Trophoblast cell (in vitro differentiated cells and primary cell): ENCODE results near the gene RBM12.

Experiments
- DNase-seq, 2 donors: peaks; one replicate each; pipeline ENCODE4 v3.0.0-alpha.2; 2016
- H2AFZ ChIP-seq: 2 replicates; pipeline ENCODE4 v1.6.1; 2013; ENCODE audit warnings: low read length, moderate library complexity, mild to moderate bottlenecking; ENCODE audit not compliant: insufficient read depth, poor library complexity
- H2AK5ac ChIP-seq: 2 replicates; pipeline ENCODE4 v1.6.1; 2013; ENCODE audit warnings: mild to moderate bottlenecking, low read length
- H2BK120ac ChIP-seq: 2 replicates; pipeline ENCODE4 v1.6.1; 2013; ENCODE audit warnings: low read length, mild to moderate bottlenecking, moderate library complexity; ENCODE audit not compliant: insufficient read depth, poor library complexity
- H2BK12ac ChIP-seq: 2 replicates; pipeline ENCODE4 v1.6.1; 2013; ENCODE audit warnings: mild to moderate bottlenecking, low read length, moderate library complexity
- H2BK5ac ChIP-seq: 2 replicates; pipeline ENCODE4 v1.6.1; 2013; ENCODE audit warnings: low read length, low read depth, moderate library complexity, mild to moderate bottlenecking; ENCODE audit not compliant: poor library complexity
- H3K14ac ChIP-seq: 2 replicates; pipeline ENCODE4 v1.6.1; 2013; ENCODE audit warnings: mild to moderate bottlenecking, low read length
- H3K18ac ChIP-seq: 2 replicates; pipeline ENCODE4 v1.6.1; 2013; ENCODE audit warnings: mild to moderate bottlenecking, low read length
- H3K23ac ChIP-seq: 2 replicates; pipeline ENCODE4 v1.6.1; 2013; ENCODE audit warnings: low read length
- H3K27ac ChIP-seq: 2 replicates; pipeline ENCODE4 v1.5.1; 2013; ENCODE audit warnings: low read depth, mild to moderate bottlenecking, inconsistent platforms, low read length, moderate library complexity
- H3K27me3 ChIP-seq: 2 replicates; pipeline ENCODE4 v1.6.1; 2013; ENCODE audit warnings: inconsistent platforms, mild to moderate bottlenecking, low read length, moderate library complexity; ENCODE audit not compliant: insufficient read depth
- H3K36me3 ChIP-seq, 2 experiments: 1 replicate in 1 of 2; 2 replicates in 1 of 2; pipeline ENCODE4 v1.6.1; 2013; ENCODE audit warnings: low read length in 2 of 2, mild to moderate bottlenecking in 2 of 2, moderate library complexity in 1 of 2; ENCODE audit not compliant: insufficient read depth in 2 of 2, control insufficient read depth in 1 of 2
- H3K4ac ChIP-seq: 2 replicates; pipeline ENCODE4 v1.6.1; 2013; ENCODE audit warnings: low read depth, mild to moderate bottlenecking, low read length, moderate library complexity
- H3K4me1 ChIP-seq, 2 experiments: 1 replicate in 1 of 2; 2 replicates in 1 of 2; pipeline ENCODE4 v1.6.1; 2013; ENCODE audit warnings: low read length in 2 of 2, mild to moderate bottlenecking in 2 of 2, moderate library complexity in 1 of 2; ENCODE audit not compliant: insufficient read depth in 2 of 2, control insufficient read depth in 1 of 2
- H3K4me2 ChIP-seq: 2 replicates; pipeline ENCODE4 v1.6.1; 2013; ENCODE audit warnings: inconsistent platforms, mild to moderate bottlenecking, low read length, moderate library complexity
- H3K4me3 ChIP-seq: 2 replicates; pipeline ENCODE4 v1.5.1; 2013; ENCODE audit warnings: mild to moderate bottlenecking, low read depth, low read length, inconsistent platforms
- H3K79me1 ChIP-seq: one replicate; pipeline ENCODE4 v1.6.1; 2013; ENCODE audit warnings: low read length
- H3K79me2 ChIP-seq: 2 replicates; pipeline ENCODE4 v1.6.1; 2013; ENCODE audit warnings: low read length, mild to moderate bottlenecking; ENCODE audit not compliant: control insufficient read depth, insufficient read depth, poor library complexity
- H3K9ac ChIP-seq: 2 replicates; pipeline ENCODE4 v1.6.1; 2013; ENCODE audit warnings: mild to moderate bottlenecking, low read length
- H3K9me3 ChIP-seq: 2 replicates; pipeline ENCODE4 v1.6.1; 2013; ENCODE audit warnings: low read depth, mild to moderate bottlenecking, control low read depth, inconsistent platforms, low read length; ENCODE audit not compliant: insufficient read depth
- H4K12ac ChIP-seq: 2 replicates; pipeline ENCODE4 v1.6.1; 2013; ENCODE audit warnings: low read depth, mild to moderate bottlenecking, low read length, moderate library complexity
- H4K8ac ChIP-seq: 2 replicates; pipeline ENCODE4 v1.6.1; 2013; ENCODE audit warnings: low read depth, mild to moderate bottlenecking, low read length, moderate library complexity
- H4K91ac ChIP-seq: one replicate; pipeline ENCODE4 v1.6.1; 2013; ENCODE audit warnings: low read depth, mild to moderate bottlenecking, low read length, moderate library complexity
- WGBS: extraction: QIAGEN DNeasy Blood & Tissue Kit; methylation state at CpG from one replicate; pipeline ENCODE4 v1.1.7; 2013; ENCODE audit warnings: missing lambda C conversion rate; ENCODE audit not compliant: insufficient read length, insufficient coverage; ENCODE audit errors: extremely low coverage; 5-methylcytosine and 5-hydroxymethylcytosine counted together

Gene RBM12

DNA sequence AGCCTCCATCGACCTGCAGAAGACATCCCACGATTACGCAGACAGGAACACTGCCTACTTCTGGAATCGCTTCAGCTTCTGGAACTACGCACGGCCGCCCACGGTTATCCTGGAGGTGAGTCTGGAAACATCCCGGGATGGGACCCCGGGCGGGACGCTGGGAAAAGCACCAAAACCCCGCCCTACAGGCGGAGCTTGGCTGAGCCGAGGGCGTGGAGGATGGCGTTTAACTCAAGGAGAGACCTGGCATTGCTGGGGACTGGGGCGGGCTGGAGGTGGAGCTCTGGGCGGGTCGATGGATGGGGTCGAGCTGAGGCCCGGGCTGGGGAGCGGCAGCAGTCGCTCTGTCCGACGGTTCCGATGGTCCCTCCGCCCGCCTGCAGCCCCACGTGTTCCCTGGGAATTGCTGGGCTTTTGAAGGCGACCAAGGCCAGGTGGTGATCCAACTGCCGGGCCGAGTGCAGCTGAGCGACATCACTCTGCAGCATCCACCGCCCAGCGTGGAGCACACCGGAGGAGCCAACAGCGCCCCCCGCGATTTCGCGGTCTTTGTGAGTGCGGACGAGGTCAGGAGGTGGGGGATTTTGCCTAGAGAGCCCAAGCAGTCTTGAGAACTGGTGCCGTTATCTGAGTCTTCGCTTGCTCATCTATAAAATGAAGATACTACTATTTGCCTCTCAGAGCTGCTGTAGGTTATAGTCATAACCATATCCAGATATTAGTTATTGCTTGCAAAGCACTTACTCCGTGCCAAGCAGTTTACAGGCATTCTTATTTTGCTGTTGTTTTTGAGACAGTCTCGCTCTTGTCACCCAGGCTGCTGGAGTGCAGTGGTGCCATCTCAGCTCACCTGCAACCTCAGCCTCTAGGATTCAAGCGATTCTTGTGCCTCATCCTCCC is 45.3 kb downstream of the RBM12 start:
- Histone ChIP-seq H2BK120ac (no peak overlapping the region), H3K27ac (no peak overlapping the region), H3K9me3 (no peaks in the 10 kb centered on the region), H3K79me2 (no peaks in the 10 kb centered on the region), H3K36me3 (peaks cover 0 to 3% of the 10 kb centered on the region in 2 experiments), H3K79me1 (peaks cover 3% of the 10 kb centered on the region), H3K27me3 (no peaks in the 10 kb centered on the region), H2BK12ac (no peak overlapping the region), H3K4me3 (peak overlapping the region; percentile 66), H3K18ac (no peak overlapping the region), H4K91ac (no peak overlapping the region), H4K12ac (peak overlapping the region; percentile 61), H3K9ac (no peak overlapping the region), H2BK5ac (no peak overlapping the region), H2AK5ac (no peak overlapping the region), H3K4ac (no peak overlapping the region), H4K8ac (no peak overlapping the region), H3K4me1 (peaks cover 11 to 20% of the 10 kb centered on the region in 2 experiments), H3K23ac (no peak overlapping the region), H2AFZ (peak overlapping the region; percentile 68), H3K4me2 (peak overlapping the region; percentile 87), H3K14ac (no peak overlapping the region)
- peak; percentile 78 to 81 for DNase-seq
- WGBS = no CpG with 5 or more reads among the region's 49 CpGs

DNA sequence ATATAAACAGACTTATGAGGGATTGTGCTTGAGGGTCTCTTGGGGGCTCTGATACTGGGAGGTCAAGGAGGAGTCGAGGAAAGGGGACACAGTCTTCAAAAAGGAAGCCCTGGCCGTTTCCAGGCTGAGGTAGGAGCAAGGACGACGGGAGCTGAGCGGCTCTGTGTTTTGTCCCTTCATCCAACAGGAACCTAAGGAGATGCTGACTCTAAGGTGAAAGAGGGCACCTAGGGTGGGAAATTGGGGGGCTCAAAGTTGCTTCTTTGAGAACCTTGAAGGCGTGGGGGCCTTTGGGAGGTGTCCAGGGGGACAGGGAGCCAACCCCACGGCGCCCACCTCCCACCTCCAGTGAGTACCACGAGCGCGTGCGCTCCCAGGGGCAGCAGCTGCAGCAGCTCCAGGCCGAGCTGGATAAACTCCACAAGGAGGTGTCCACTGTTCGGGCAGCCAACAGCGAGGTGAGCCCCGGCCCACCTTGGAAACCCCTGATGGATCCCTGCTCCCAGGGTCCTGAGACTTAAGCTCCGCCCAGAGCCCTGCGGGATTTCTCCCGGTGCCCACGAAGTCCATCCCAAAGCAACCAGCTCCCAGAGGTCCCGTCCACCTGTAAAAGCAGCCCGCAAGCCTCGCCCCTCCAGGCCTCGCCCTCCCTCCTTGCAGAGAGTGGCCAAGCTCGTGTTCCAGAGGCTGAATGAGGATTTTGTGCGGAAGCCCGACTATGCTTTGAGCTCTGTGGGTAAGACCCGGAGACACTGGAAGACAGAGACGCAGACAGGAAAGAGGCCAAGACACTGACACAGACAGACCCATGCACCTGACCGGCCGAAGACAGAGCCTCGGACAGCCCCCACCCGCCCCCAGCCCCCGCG is 46.2 kb downstream of the RBM12 start:
- Histone ChIP-seq H3K9ac (no peak overlapping the region), H3K79me1 (peaks cover 3% of the 10 kb centered on the region), H4K8ac (peak overlapping the region; percentile 8), H4K12ac (no peak overlapping the region), H2BK120ac (no peak overlapping the region), H4K91ac (no peak overlapping the region), H2AFZ (no peak overlapping the region), H3K27ac (no peak overlapping the region), H3K27me3 (no peaks in the 10 kb centered on the region), H3K4me1 (peaks cover 11 to 20% of the 10 kb centered on the region in 2 experiments), H3K9me3 (no peaks in the 10 kb centered on the region), H3K23ac (no peak overlapping the region), H3K36me3 (peaks cover 0 to 3% of the 10 kb centered on the region in 2 experiments), H3K14ac (no peak overlapping the region), H3K18ac (no peak overlapping the region), H2BK5ac (no peak overlapping the region), H2AK5ac (no peak overlapping the region), H3K4ac (no peak overlapping the region), H3K4me3 (peak overlapping the region; percentile 38), H3K79me2 (no peaks in the 10 kb centered on the region), H2BK12ac (no peak overlapping the region), H3K4me2 (peak overlapping the region; percentile 99)
- peak; percentile 37 to 63 for DNase-seq
- WGBS = no CpG with 5 or more reads among the region's 35 CpGs

DNA sequence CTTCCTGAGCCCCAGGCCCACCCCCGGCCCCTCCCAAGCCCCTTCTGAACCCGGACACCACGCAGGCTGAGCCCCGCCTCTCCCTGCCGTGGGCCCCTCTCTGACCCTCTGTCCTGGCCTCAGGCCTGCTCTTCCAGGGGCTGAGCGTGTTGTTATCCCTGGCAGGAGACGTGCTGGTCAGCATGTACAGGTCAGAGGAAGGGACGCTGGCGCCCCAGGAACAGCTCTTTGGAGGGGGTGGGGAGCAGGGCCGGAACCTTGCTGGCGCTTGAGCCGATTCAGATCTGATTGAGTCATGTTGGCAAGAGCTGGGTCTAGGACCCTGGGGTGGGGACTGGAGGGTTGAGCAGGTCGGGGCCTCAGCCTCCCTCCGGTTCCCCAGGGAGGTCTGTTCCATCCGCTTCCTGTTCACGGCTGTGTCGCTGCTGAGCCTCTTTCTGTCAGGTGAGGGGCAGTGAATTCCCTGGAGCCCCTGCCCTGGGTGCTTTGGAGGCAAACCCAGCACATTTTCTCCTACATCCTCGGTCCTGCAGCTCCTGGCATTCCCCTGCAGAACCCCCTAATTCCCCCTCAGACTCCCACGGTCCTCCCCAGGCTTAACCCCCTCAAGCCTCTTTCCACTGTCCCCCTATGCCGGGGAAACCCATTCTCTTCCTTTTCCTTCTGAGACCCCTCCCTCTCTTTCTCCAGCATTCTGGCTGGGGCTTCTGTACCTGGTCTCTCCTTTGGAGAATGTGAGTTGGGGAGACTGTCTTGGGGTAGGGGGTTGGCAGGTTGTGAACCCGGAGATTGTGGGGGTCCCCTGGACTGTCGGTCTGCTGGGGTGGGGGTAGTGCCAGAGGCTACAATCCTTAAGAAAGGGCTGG is 47.1 kb downstream of the RBM12 start:
- Histone ChIP-seq H3K18ac (no peak overlapping the region), H3K9me3 (no peaks in the 10 kb centered on the region), H3K79me1 (peaks cover 3% of the 10 kb centered on the region), H3K4me3 (peak overlapping the region; percentile 50), H2BK5ac (no peak overlapping the region), H3K36me3 (peaks cover 0 to 3% of the 10 kb centered on the region in 2 experiments), H4K12ac (peak overlapping the region; percentile 2), H3K4me2 (peak overlapping the region; percentile 99), H3K27ac (peak overlapping the region; percentile 16), H2AK5ac (no peak overlapping the region), H3K9ac (no peak overlapping the region), H3K4ac (no peak overlapping the region), H3K27me3 (no peaks in the 10 kb centered on the region), H3K23ac (no peak overlapping the region), H2BK12ac (no peak overlapping the region), H3K14ac (no peak overlapping the region), H4K91ac (peak overlapping the region; percentile 48), H2AFZ (no peak overlapping the region), H3K4me1 (peaks cover 11 to 20% of the 10 kb centered on the region in 2 experiments), H2BK120ac (no peak overlapping the region), H3K79me2 (no peaks in the 10 kb centered on the region), H4K8ac (peak overlapping the region; percentile 18)
- DNase-seq = peak; percentile 58 to 64
- WGBS = no CpG with 5 or more reads among the region's 22 CpGs
